ENCODE results near the gene CDH24. TPM values are rescaled to one million over a fixed set of nuclear protein-coding genes. Genes with fewer than 3 reads are reported as not detected.
A peak's percentile ranks its signal among the peaks of the same experiment; 100 is the strongest.

CDH24 gene
- total and polyA plus RNA-seq, 9 of the 15 experiments (the other 6 are each of a cell fraction or from before 2014, with no cell fraction given), result 0.04 to 16.2 (median 4.9) TPM

- TF ChIP-seq THAP12 (CRISPR knock-in tag; IDR thresholded peaks at IDR 0.05) (peak; percentile 73; the same call in 1 of the 2 replicates), TAF15 (IDR thresholded peaks at IDR 0.05; ENCODE audit: low read depth, low read length) (no peak), SIN3B (IDR thresholded peaks at IDR 0.05; ENCODE audit: low read depth) (peak; percentile 72; the same call in 1 of the 2 replicates), NFRKB (IDR thresholded peaks at IDR 0.05; ENCODE audit: low read depth) (peak; percentile 70), ZNF398 (CRISPR knock-in tag; IDR thresholded peaks at IDR 0.05) (no peak), ZNF668 (CRISPR knock-in tag; IDR thresholded peaks at IDR 0.05) (no peak), ZNF583 (CRISPR knock-in tag; IDR thresholded peaks at IDR 0.05) (no peak), BACH1 (tag; IDR thresholded peaks at IDR 0.05) (no peak), ZNF384 (IDR thresholded peaks at IDR 0.05; ENCODE audit: low read depth, low read length) (no peak), BCLAF1 (IDR thresholded peaks at IDR 0.05; ENCODE audit: borderline replicate concordance in 1 of 2, control insufficient read depth in 1 of 2, low read depth in 2 of 2, low read length in 1 of 2) (no peak)
- TF ChIP-seq, protein P1, sequence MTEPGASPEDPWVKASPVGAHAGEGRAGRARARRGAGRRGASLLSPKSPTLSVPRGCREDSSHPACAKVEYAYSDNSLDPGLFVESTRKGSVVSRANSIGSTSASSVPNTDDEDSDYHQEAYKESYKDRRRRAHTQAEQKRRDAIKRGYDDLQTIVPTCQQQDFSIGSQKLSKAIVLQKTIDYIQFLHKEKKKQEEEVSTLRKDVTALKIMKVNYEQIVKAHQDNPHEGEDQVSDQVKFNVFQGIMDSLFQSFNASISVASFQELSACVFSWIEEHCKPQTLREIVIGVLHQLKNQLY (CRISPR knock-in tag; conservative IDR thresholded peaks at IDR 0.05), result no peak
- TF ChIP-seq, protein P2, sequence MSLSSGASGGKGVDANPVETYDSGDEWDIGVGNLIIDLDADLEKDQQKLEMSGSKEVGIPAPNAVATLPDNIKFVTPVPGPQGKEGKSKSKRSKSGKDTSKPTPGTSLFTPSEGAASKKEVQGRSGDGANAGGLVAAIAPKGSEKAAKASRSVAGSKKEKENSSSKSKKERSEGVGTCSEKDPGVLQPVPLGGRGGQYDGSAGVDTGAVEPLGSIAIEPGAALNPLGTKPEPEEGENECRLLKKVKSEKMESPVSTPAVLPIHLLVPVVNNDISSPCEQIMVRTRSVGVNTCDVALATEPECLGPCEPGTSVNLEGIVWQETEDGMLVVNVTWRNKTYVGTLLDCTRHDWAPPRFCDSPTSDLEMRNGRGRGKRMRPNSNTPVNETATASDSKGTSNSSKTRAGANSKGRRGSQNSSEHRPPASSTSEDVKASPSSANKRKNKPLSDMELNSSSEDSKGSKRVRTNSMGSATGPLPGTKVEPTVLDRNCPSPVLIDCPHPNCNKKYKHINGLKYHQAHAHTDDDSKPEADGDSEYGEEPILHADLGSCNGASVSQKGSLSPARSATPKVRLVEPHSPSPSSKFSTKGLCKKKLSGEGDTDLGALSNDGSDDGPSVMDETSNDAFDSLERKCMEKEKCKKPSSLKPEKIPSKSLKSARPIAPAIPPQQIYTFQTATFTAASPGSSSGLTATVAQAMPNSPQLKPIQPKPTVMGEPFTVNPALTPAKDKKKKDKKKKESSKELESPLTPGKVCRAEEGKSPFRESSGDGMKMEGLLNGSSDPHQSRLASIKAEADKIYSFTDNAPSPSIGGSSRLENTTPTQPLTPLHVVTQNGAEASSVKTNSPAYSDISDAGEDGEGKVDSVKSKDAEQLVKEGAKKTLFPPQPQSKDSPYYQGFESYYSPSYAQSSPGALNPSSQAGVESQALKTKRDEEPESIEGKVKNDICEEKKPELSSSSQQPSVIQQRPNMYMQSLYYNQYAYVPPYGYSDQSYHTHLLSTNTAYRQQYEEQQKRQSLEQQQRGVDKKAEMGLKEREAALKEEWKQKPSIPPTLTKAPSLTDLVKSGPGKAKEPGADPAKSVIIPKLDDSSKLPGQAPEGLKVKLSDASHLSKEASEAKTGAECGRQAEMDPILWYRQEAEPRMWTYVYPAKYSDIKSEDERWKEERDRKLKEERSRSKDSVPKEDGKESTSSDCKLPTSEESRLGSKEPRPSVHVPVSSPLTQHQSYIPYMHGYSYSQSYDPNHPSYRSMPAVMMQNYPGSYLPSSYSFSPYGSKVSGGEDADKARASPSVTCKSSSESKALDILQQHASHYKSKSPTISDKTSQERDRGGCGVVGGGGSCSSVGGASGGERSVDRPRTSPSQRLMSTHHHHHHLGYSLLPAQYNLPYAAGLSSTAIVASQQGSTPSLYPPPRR (CRISPR knock-in tag; IDR thresholded peaks at IDR 0.05; ENCODE audit: borderline replicate concordance), result 0 out of 2 replicates have a peak, but pooled peaks have one; percentile 43
Observed at GRCh38 chr14:23094666-23095195, 37.4 kb upstream of the CDH24 start, which contains the start of gene ACIN1 (continued).
